Measurements from ENCODE around the gene LYSMD1.

GRCh38 chr1:151213560-151213959 lies 47.9 kb upstream of the LYSMD1 start:
- TF ChIP-seq POLR2A (IDR thresholded peaks at IDR 0.05) = no peak
- no peak for TF ChIP-seq CTCF (IDR thresholded peaks at IDR 0.05)
